Activated CD4-positive, alpha-beta T cell treated with anti-CD3 and anti-CD28 coated beads, Interleukin-2, amount 50 U/mL, for 48 hours (primary cell): ENCODE results near the gene CD320.
"Not testable (repeated sequence)": the region's sequence is repeated elsewhere in the genome, so short reads cannot be mapped to it uniquely, and the experiment has no call there.

ENCODE experiments used
- DNase-seq, 2 experiments: peaks; one replicate each; pipeline ENCODE4 v3.0.0-alpha.2; 2020

CD320 gene

GRCh38 chr19:8332976-8333766 is 25.0 kb upstream of the CD320 start:
- no peak for DNase-seq

GRCh38 chr19:8331263-8331845 is 23.2 kb upstream of the CD320 start:
- DNase-seq, result no peak

GRCh38 chr19:8329996-8330395 is 21.8 kb upstream of the CD320 start:
- DNase-seq, result no peak

- DNase-seq, result no peak
Measured at GRCh38 chr19:8325454-8325853, 17.3 kb upstream of the CD320 start.

- DNase-seq, result no peak
Measured at GRCh38 chr19:8324186-8325050, 16.3 kb upstream of the CD320 start.

GRCh38 chr19:8323781-8324185 is 15.6 kb upstream of the CD320 start:
- DNase-seq, result peak in 1 of 2 experiments; percentile 32

- DNase-seq, result no peak
Measured at GRCh38 chr19:8322638-8322997, 14.5 kb upstream of the CD320 start.

- no peak for DNase-seq
Measured at GRCh38 chr19:8321986-8322637, 14.0 kb upstream of the CD320 start.

GRCh38 chr19:8321067-8321985 is 13.2 kb upstream of the CD320 start, which contains the start of the genes NDUFA7 and RPS28:
Gene NDUFA7, minus strand, starts transcription at chr19:8321375. Its CDS starts 17 bp downstream, at chr19:8321358.
Gene RPS28, plus strand, starts transcription at chr19:8321496. Its CDS starts 35 bp downstream, at chr19:8321531.
- peak; percentile 97 to 98 for DNase-seq

- no peak for DNase-seq
Measured at GRCh38 chr19:8320564-8321066, 12.5 kb upstream of the CD320 start.

GRCh38 chr19:8319807-8320520 is 11.8 kb upstream of the CD320 start:
- no peak for DNase-seq

- not testable (repeated sequence) for DNase-seq
Measured at GRCh38 chr19:8318835-8319234, 10.7 kb upstream of the CD320 start.

GRCh38 chr19:8316351-8317125 is 8.4 kb upstream of the CD320 start:
- no peak for DNase-seq

- not testable (repeated sequence) for DNase-seq
Measured at GRCh38 chr19:8314981-8315640, 7.0 kb upstream of the CD320 start.

- DNase-seq, result peak in 1 of 2 experiments; percentile 2
Measured at GRCh38 chr19:8311461-8312260, 3.5 kb upstream of the CD320 start.

GRCh38 chr19:8310342-8311055 is 2.3 kb upstream of the CD320 start:
- peak in 1 of 2 experiments; percentile 1 for DNase-seq

- peak in 1 of 2 experiments; percentile 3 for DNase-seq
Measured at GRCh38 chr19:8308891-8309291, 733 bp upstream of the CD320 start.
